ENCODE results near the gene RNF113B.

Gene RNF113B

DNA sequence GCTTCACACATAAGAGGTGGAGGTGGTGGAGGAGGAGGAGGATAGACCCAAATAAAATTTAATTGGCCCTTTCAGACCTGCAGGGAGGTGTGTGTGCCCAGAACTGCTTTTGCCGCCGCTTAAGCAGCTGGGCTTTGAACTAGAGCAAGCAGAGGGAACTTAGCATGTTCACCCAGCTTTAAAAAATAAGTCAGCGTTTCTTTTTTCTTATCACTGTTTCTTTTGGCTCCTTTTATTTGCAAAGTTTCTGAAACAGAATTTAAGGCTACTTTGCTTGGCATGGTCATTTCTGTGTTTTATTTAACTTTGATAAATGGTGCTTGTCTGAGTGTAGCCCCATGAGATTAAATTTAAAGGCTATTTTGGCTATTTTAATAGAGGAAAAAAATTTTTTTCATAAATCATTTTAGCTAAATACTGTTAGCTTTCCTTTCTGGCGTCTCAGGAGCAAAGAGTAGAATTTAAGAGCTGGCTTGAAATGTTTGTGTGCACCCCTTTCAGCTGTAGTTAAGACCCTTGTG is 43.3 kb upstream of the RNF113B start:
- no peak overlapping the region for H2AFZ ChIP-seq (ENCODE audit: low read depth)
- H3K9ac ChIP-seq = no peak overlapping the region
- H3K36me3 ChIP-seq (ENCODE audit: insufficient read depth) = no peaks in the 10 kb centered on the region
- TF ChIP-seq, protein P1, sequence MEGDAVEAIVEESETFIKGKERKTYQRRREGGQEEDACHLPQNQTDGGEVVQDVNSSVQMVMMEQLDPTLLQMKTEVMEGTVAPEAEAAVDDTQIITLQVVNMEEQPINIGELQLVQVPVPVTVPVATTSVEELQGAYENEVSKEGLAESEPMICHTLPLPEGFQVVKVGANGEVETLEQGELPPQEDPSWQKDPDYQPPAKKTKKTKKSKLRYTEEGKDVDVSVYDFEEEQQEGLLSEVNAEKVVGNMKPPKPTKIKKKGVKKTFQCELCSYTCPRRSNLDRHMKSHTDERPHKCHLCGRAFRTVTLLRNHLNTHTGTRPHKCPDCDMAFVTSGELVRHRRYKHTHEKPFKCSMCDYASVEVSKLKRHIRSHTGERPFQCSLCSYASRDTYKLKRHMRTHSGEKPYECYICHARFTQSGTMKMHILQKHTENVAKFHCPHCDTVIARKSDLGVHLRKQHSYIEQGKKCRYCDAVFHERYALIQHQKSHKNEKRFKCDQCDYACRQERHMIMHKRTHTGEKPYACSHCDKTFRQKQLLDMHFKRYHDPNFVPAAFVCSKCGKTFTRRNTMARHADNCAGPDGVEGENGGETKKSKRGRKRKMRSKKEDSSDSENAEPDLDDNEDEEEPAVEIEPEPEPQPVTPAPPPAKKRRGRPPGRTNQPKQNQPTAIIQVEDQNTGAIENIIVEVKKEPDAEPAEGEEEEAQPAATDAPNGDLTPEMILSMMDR (conservative IDR thresholded peaks at IDR 0.05; ENCODE audit: low read depth, low read length) = no peak
- no peaks in the 10 kb centered on the region for H4K20me1 ChIP-seq (ENCODE audit: insufficient read depth)
- H3K79me2 ChIP-seq (ENCODE audit: insufficient read depth, low read depth) = no peaks in the 10 kb centered on the region
- no peak overlapping the region for H3K4me3 ChIP-seq (IDR thresholded peaks at IDR 0.05; ENCODE audit: insufficient read depth, low read depth, low read length)
- no peak overlapping the region for H3K4me2 ChIP-seq
- no peaks in the 10 kb centered on the region for H3K27me3 ChIP-seq (ENCODE audit: insufficient read depth, low read depth)
- H3K27ac ChIP-seq = no peak overlapping the region
- H3K4me1 ChIP-seq (ENCODE audit: low read depth, poor library complexity, severe bottlenecking) = no peaks in the 10 kb centered on the region

DNA sequence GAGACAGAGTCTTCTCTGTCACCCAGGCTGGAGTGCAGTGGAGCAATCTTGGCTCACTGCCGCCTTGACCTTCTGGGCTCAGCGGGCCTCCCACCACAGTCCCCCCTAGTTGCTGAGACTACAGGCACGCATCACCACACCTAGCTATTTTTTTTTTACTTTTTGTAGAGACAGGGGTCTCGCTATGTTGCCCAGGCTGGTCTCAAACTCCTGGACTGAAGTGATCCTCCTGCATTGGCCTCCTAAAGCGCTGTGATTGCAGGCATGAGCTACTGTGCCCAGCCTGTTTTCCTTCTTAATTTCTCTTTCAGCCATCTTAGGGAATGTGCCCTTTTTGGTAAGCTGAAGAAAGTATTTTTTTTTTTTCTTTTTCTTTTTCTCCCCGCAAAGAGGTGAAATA is 42.6 kb upstream of the RNF113B start:
- Histone ChIP-seq H3K79me2 (ENCODE audit: insufficient read depth, low read depth) (no peaks in the 10 kb centered on the region), H3K36me3 (ENCODE audit: insufficient read depth) (no peaks in the 10 kb centered on the region), H3K4me1 (ENCODE audit: low read depth, poor library complexity, severe bottlenecking) (no peaks in the 10 kb centered on the region), H3K4me2 (no peak overlapping the region), H2AFZ (ENCODE audit: low read depth) (no peak overlapping the region), H4K20me1 (ENCODE audit: insufficient read depth) (no peaks in the 10 kb centered on the region), H3K27ac (no peak overlapping the region), H3K4me3 (IDR thresholded peaks at IDR 0.05; ENCODE audit: insufficient read depth, low read depth, low read length) (no peak overlapping the region), H3K27me3 (ENCODE audit: insufficient read depth, low read depth) (no peaks in the 10 kb centered on the region), H3K9ac (no peak overlapping the region)
- TF ChIP-seq, protein P1 (conservative IDR thresholded peaks at IDR 0.05; ENCODE audit: low read depth, low read length) = no peak

DNA sequence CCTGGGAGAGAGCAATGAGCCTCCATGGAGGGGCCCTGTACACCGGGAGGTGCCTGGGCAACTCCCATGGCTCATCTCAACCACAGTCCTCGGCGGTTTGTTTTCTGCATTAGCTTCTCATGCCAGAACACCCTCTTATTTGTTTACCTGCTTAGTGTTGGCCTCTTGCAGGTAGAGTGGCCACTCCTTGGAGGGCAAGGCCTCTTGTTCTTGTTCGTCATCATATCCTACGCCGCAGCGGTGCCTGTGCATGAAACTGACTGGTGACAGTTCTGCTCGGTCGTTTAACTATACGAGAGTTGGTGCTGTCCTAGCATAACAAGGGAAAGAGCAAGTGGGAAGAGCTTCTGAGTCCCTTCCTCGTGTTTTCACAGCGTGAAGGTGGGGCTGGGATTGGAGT is 40.5 kb upstream of the RNF113B start:
- no peaks in the 10 kb centered on the region for H3K36me3 ChIP-seq (ENCODE audit: insufficient read depth)
- H3K4me3 ChIP-seq (IDR thresholded peaks at IDR 0.05; ENCODE audit: insufficient read depth, low read depth, low read length) = no peak overlapping the region
- H2AFZ ChIP-seq (ENCODE audit: low read depth) = no peak overlapping the region
- H3K27me3 ChIP-seq (ENCODE audit: insufficient read depth, low read depth) = no peaks in the 10 kb centered on the region
- no peak overlapping the region for H3K4me2 ChIP-seq
- no peaks in the 10 kb centered on the region for H4K20me1 ChIP-seq (ENCODE audit: insufficient read depth)
- no peak overlapping the region for H3K9ac ChIP-seq
- no peaks in the 10 kb centered on the region for H3K4me1 ChIP-seq (ENCODE audit: low read depth, poor library complexity, severe bottlenecking)
- H3K27ac ChIP-seq = no peak overlapping the region
- H3K79me2 ChIP-seq (ENCODE audit: insufficient read depth, low read depth) = no peaks in the 10 kb centered on the region
- TF ChIP-seq, protein P1 (conservative IDR thresholded peaks at IDR 0.05; ENCODE audit: low read depth, low read length) = no peak

DNA sequence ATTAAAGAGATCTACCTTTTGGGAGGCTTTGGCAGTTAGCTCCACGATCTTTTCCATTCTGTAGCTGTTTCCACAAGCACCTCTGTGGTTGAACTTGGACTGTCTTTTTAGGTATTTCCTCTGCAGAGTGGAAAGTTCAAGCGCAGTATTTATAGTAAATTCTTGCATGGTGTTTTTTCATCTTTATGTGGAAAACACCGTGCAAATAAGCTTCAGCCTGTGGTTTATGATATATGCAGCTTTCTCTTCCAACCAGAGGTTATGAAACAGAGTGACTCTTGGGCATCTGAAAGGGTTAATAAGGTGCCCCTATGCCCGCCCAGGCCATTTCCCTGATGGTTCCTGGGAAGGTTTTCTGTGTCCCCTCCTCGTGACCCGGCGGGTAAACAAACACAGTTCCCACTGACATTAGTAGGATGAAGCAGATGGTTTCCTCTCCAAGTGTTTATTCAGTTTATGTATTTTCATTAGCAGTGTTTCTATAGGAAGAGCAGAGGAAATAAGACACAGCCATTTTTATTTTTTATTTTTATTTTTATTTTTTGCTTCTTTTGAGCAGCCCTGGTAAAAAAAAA is 39.7 kb upstream of the RNF113B start:
- H3K4me3 ChIP-seq (IDR thresholded peaks at IDR 0.05; ENCODE audit: insufficient read depth, low read depth, low read length) = no peak overlapping the region
- no peaks in the 10 kb centered on the region for H3K4me1 ChIP-seq (ENCODE audit: low read depth, poor library complexity, severe bottlenecking)
- no peak overlapping the region for H3K27ac ChIP-seq
- H3K36me3 ChIP-seq (ENCODE audit: insufficient read depth) = no peaks in the 10 kb centered on the region
- no peaks in the 10 kb centered on the region for H4K20me1 ChIP-seq (ENCODE audit: insufficient read depth)
- H3K27me3 ChIP-seq (ENCODE audit: insufficient read depth, low read depth) = no peaks in the 10 kb centered on the region
- no peaks in the 10 kb centered on the region for H3K79me2 ChIP-seq (ENCODE audit: insufficient read depth, low read depth)
- H2AFZ ChIP-seq (ENCODE audit: low read depth) = no peak overlapping the region
- H3K9ac ChIP-seq = no peak overlapping the region
- no peak overlapping the region for H3K4me2 ChIP-seq
- TF ChIP-seq, protein P1 (conservative IDR thresholded peaks at IDR 0.05; ENCODE audit: low read depth, low read length) = no peak
